Astrocyte of the cerebellum (primary cell): ENCODE data around the gene TM4SF18.

Experiments
- DNase-seq: peaks from one replicate; pipeline ENCODE4 v3.0.0-alpha.2; 2011; ENCODE audit warnings: low read depth
- H3K4me3 ChIP-seq: 2 replicates; pipeline ENCODE4 v1.5.1; 2011; ENCODE audit warnings: mild to moderate bottlenecking, low read depth, low read length, moderate library complexity
- CTCF ChIP-seq: IDR thresholded peaks from 2 replicates; pipeline ENCODE4 v1.5.1; 2012; ENCODE audit warnings: low read length, low read depth, moderate library complexity, mild to moderate bottlenecking; ENCODE audit errors: missing control alignments
- in situ Hi-C: cut with HindIII; loops from 2 replicates; pipeline ENCODE4 v1.10.0; 2017; ENCODE audit warnings: low sequenced_read_pairs

TM4SF18 gene

GRCh38 chr3:149310796-149311534, 22.5 kb downstream of the TM4SF18 start:
- no peak for TF ChIP-seq CTCF
- no peak overlapping the region for H3K4me3 ChIP-seq
- DNase-seq: no peak
- in situ Hi-C loops: no loop called here

- TF ChIP-seq CTCF: no peak
- no peak overlapping the region for H3K4me3 ChIP-seq
- no peak for DNase-seq
- in situ Hi-C loops: no loop called here
Measured at GRCh38 chr3:149307435-149307783, 26.0 kb downstream of the TM4SF18 start.

GRCh38 chr3:149306751-149307434, 26.5 kb downstream of the TM4SF18 start:
- no peak for DNase-seq
- no peak for TF ChIP-seq CTCF
- no peak overlapping the region for H3K4me3 ChIP-seq
- in situ Hi-C loops: no loop called here

- no peak for TF ChIP-seq CTCF
- in situ Hi-C loops: no loop called here
- DNase-seq: no peak
- H3K4me3 ChIP-seq: no peak overlapping the region
Measured at GRCh38 chr3:149305376-149305775, 28.1 kb downstream of the TM4SF18 start.

- DNase-seq: peak; percentile 85
- no peak overlapping the region for H3K4me3 ChIP-seq
- in situ Hi-C loops: loop anchor here (25.0 kb wide), 1 partner anchor 188 kb away; no protein-coding TSS in a partner anchor
- no peak for TF ChIP-seq CTCF
Measured at GRCh38 chr3:149299938-149300801, 33.3 kb downstream of the TM4SF18 start.

- H3K4me3 ChIP-seq: no peak overlapping the region
- no peak for DNase-seq
- in situ Hi-C loops: loop anchor here (25.0 kb wide), 1 partner anchor 185 kb away; no protein-coding TSS in a partner anchor
- TF ChIP-seq CTCF: no peak
Measured at GRCh38 chr3:149296972-149297371, 36.5 kb downstream of the TM4SF18 start.
